HG03469 (cell line): ENCODE data around the gene SLC38A8.

Experiments
- ATAC-seq: cut with Tn5 transposase; IDR thresholded peaks from one replicate; pipeline ENCODE4 v1.9.1; 2021; ENCODE audit warnings: mild to moderate bottlenecking, moderate library complexity, moderate number of reproducible peaks; ENCODE audit not compliant: unreplicated experiment

The SLC38A8 gene

DNA sequence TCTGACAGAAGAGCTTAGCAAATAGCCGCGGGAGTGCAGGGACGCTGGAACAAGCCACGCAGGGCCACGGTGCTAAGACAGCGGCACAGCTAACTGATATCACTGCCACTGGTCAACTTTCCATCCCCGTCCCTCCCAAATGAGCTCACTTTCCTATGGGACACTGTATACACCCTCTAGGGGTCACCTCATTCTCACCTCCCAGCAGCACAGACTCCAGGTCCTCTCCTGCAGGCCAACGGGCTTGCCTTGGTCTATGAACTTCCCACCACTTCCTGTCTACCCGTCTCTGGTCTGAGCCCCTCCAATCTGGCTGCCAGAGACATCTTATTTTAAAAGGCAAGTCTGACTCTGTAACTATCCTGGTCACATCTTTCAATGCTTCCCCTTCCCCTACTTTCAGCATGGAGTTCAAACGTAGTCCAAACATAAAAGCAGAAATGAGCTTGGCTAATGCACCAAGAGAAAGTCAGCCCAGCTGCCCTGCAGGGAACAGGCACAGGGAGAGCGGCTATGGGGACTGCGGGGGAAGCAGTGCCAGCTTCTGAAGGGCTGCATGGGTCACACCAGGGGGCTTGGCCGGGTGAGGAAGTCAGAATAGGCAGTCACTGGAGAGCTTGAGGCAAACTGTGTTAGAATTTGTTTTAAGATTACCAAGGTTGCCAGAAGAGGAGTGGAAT is 26.3 kb upstream of the SLC38A8 start:
- ATAC-seq, result no peak

DNA sequence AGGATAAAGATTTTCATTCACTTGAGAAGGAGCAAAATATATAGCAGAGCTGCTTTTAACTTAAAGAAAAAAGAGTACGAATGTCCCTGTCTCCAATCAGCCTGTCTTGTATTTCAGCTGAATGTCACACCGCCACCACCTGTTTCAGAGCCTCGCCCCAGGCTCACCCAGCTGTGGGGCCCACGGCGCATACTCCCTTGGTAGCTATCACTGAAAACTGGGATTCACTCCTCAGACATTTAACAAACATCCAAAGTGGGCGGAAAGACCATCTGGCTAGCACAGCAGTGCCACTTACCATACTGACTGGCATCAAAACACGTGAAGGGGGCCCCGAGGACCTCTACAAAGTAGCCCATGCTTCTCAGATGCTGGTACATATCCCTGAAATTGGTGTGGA is 25.4 kb upstream of the SLC38A8 start:
- no peak for ATAC-seq

DNA sequence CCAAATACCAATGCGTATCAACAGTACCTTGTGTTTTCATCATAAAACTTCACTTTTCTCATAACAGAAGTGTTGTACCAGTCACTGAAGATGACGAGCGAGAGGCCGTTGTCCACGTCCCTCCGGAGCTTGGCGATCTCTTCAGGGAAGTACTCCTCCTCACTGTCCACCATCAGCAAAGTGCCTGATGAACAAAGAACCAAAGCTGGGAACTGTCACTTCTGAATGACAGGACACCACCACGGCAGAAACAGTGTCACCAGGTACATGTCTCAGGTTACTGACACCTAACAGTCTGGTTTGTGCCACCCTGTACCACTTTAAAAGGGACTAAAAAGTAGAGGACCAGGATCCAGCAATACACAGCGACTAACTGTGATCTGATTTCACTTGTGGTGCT is 25.0 kb upstream of the SLC38A8 start:
- no peak for ATAC-seq

DNA sequence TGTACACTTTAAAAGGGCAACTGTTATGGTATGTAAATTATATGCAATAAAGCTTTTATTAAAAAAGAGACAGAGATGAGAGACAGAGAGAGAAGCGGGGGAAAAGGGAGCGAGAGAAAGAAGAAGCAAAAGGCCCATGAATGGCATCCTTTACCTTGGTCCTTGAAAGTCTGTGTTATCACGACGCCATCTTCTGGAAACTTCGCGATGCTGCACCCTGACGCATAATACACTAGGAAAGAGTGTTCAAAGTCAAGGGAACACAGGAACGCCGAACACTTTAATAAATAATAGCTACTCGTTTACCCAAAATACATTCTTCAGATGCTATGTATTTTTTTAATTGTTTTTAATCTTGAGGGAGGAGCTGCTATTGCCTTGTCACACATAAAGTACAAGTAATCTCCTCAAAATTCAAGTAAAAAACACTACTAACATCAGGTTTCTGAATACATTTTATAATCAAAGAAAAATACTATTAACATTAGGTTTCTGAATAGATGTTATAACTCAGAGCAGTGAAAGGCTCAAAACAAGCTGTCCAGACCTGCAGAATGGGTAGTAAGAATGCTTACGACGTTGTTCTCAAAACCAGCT is 23.0 kb upstream of the SLC38A8 start:
- ATAC-seq, result no peak

DNA sequence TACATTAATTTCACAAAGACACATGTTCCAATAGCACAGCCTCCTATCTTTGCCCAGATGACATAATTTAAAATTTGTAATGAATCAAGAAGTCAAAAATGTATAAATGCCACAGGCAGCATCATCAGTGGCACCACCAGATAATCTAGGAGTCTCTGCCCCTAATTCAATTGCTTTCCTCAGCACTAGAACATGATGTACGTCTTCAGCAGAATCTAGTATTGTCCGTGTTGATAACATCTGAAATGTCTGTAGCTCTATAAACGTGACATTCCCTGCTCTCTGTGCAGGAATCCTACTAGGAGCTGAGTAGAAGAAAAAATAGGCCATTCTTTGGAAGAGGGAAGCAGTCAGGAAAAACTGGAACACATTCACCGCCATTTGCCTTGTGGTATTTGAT is 21.4 kb upstream of the SLC38A8 start:
- no peak for ATAC-seq

DNA sequence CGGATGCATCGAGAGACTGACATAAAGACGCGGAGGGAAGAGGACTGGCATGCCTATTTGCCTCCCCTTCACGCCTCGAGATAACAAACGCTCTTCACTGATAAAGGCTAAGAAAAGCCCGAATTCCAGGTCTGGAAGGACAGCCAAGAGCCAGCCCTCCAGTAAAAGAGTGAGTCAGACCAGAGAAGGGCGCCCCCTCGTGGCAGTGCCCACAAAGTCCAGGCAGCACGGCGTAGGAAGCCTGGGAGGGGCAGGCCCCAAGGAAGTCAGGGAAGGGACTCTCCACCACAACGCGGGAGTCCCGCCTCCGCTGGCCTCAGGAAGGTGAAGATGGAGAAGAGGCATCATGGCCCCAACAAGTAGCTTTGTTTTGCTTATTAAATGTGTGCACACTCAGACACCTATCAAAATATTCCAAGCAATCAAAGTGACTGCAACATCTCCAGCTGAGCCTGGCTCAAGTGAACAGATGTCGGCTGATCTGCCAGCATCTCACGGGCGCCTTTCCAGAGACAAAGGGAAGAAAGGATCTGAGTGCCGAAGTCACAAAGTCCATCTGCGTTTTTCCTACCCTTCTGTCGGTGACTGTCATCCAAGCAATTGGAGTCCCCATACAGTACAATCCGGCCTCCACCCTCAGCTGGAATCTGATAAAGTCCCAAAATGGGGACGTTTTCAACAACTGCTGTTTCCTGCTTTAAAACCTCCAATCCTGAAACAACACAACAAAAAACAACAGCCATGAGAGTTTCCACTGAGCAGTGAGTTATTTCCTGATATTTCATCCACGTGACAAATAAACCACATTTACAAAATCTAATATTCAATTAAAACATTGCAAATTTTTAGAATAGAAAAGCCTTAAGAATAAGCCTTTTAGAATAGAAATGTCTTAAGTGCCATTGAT is 20.4 kb upstream of the SLC38A8 start:
- ATAC-seq, result no peak

DNA sequence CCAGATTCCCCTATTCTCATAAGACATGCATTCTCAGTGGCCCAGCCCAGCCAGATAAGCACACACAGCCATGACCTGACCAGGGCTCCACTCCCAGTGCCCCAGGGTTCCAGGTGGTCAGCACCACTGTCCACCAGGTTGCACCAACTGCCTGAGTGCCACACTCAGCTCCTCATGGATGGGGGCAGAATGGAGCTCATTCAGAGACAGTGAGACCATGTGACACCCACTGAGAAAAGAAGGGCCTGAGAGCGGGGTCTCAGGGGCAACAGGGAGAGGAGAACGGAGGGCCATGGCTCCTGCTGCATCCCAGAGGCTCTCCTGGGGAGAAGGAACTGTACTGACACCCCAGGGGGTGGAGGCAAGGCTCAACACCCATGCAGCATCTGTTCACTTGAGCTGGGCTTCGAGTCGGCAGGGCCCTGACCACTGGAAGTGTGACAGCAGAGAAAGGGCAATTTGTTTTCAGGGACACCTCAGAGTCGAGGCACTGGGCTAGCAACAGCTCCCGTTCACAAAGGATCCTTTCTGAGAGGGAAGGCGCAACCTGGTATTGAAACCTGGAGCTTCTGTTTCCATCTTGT is 18.7 kb upstream of the SLC38A8 start:
- no peak for ATAC-seq

DNA sequence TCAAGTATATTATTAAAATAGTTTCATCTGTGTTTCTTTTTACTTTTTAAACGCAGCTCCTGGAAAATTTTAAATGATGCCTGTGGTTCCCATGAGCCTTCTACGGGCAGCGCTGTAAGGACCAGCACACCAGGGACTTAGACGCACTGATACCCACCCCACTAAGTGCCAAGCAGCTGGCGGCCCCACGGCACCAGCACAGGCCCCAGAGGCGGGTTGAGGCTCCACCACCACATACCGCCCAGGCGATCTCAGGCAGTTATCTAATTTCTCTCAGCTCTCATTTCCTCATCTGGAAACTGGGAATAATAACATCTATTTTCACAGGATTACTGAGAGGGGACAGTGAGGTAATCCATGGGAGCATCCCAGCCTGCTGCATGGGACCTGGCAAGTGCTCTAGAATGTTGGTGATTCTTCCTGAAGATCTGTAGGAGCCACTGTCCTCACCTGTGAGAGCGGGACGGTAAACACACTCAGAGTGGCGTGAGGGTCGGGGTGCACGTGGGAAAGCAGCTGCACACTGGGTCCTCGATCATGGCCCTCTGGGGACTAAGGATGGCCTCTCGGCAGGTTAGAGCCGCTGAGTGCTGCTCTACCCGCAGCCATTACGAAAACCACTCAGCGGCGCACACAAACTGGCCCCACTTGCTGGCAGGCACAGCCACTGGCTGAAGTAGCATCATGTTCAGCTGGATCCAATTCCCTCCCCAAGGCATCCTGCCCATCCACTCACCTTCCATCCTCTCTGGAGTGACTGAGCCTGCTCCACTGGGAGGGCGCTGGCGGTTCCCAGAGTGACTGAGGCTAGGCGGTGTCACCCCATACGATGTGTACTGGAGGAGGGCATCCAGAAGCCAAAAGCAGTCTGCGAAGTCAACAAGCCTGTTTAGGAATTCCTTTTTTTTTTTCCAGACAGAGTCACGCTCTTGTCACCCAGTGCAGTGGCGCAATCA is 17.6 kb upstream of the SLC38A8 start:
- no peak for ATAC-seq

DNA sequence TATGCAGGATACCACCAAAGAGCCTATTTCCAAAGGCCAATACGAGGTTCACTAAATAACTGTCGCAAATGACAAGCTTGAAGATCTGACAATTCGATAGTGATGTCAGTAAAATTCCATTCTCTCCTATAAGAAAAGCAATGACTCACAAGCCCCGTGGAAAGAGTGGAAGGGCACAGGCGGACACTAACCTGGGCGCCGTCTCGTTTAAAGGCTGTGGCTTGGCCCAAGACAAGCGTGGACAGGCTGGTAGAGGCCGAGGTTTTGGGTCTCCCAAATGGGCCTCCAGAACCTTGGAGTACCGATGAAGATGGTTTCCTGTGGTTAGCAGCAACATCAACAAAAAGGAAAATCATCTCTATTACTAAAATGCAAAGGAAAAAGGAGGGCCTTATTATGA is 16.5 kb upstream of the SLC38A8 start:
- ATAC-seq, result no peak

DNA sequence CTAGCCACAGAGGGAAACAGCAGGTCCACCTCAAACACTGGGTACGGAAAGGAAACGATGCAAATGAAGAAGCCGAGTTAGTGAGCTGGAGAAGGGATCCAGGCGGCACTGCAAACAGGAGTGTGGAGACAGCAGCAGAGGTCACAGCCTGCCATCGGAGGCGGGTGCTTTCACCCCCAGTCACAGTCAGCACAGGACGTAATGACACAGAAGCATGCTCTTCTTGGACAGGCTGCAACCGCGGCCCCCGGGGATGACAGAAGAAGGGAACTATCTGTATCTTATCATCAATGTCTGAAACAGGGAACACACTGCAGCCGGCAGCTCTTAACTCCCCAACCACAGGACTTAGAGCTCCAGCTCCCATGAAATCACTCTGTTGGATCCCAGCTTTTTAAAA is 16.1 kb upstream of the SLC38A8 start:
- ATAC-seq, result no peak

DNA sequence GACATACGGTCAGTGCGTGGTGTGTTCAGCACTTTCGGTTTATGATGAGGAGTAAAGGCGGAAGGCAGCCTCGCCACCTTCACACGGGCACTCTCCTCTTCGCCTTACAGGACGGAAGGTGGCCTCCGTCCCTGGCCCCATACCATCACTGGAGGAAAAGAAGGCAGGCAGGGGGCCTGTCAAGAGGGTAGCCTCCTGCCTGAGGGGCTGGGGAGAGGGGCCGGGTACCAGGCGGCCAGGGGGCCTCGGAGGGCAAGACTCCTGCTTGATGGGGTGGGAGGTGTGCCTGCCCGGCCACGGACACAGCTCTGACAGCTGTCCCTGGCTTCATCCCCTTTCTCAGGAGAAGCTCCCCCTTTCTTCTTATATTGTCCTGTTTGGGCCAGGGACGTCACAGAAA is 15.6 kb upstream of the SLC38A8 start:
- ATAC-seq, result no peak

DNA sequence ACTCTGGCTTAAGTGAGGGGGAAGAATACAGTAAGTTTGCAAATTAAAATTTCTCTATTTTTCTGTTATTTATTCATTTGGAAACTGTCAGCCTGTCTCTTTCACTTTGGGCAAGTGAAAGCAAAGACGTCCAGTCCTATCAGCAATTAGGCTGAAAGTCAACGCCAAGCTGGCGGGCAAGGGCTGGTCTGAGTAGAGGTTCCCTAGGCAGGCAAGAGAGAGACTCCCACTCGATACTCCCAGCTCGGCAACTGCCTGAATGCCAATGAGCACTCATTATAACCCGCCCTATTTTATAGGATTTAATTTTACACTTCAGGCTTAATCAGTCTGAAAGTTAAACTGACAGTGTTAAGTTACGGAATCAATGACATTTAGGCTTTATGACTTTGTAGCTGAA is 14.3 kb upstream of the SLC38A8 start:
- no peak for ATAC-seq

DNA sequence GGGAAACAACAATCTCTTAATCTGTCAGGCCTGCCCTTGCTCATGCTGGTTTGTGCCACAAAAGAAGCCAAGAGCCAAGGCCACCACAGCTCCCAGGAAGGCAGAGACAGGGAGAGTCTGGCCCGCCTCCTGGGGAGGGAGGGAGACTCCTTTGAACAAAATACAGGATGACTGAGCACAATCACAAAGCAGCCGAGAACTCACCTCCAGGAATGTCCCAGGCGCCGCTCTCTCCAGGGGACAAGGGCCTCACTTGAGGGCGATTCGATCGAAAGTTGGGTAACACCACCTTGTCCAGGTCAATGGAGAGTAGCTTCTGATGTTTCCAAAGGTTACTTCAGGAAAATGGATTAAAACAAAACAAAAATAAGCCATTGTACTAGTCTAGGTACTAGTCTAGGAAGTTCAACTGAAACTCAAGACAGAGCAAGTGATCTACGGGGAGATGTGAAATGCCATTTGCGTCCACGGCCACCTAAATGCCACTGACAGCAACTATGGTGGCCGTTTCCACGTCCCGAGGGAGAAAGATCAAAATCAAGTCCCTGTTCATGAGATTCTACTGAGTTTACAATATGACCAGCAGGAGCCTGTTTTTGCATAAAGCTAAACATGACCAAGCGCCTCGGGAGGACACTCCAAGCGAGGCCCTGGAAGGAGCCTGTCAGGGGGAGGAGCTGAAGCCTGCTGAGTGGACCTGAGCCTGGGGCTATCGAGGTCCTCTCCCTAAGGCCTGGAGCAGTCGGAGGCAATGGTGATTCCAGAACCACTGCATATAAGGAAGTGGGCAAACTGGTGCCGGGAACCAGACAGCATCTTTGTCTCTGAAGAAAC is 13.4 kb upstream of the SLC38A8 start:
- no peak for ATAC-seq

DNA sequence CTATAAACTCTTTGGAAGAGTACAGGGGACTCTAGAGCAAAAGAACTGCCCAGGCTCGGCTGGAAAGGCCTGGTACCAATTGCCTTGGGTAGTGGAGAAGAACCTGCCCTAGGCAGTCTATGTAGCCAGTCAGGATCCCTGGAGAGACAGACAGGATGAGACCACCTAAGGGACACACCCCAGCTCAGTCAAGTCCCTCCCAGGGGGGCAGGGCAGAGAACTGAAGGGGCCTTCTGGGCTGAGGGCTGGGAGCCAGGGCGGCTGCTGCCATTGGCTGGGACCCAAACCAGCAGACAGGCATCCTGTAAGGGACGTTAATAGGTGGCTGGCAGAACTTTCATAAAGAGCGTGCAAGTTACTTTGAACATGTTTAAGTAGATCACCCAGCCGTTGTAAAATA is 12.8 kb upstream of the SLC38A8 start:
- ATAC-seq, result no peak

DNA sequence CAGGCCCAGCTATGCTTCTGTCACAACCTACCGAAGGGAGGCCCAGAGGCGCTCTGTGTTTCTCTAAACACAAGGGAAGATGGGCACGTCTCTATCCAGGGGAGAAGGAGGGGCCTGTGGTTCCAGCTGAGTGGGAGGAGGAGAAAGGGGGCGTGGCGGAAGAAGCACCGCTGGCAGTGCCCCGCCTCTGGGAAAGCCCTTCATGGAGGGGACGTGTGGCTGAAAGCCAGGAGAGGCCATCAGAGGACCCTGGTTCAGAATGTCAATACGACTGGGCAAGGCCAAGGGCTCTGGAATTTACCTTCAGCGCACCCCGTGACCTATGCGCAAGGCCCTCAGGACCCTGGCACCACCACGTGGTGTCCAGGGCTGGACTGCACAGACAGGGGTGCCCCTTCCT is 12.3 kb upstream of the SLC38A8 start:
- no peak for ATAC-seq

DNA sequence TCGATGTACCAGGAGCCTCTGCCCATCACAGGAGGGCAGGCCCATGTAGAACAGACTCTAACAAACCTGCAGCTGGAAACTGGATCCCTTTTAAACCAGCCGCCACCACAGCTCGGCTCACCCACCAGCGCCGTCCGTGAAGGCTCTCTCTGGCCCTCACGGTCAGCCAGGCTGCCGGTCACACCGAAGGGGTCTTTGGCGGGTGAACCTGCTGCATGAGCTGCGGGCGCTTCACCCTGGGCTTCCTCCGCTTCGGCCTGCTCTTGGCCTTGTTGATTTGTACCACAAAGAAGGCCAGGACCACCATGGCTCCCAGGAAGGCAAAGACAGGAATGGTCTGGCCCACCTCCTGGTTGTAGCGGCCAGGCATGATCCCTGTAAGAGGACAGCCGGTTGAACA is 11.7 kb upstream of the SLC38A8 start:
- ATAC-seq, result no peak

DNA sequence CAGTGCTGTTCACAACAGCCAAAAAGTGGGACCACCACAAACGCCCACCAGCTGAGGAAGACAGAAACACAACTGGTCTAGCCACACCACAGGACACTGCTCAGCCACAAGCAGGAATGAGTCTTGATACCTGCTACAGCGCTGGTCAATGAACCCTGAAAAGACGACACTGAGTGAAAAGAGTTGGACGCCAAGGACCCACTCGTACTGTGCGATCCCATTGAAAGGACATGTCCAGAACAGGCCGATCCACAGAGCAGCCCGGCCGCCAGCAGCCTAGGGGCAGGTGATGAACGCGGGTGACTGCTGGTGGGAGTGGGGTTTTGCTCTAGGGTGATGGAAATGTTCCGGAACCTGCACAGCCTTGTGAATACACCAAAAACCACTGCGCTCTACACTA is 10.6 kb upstream of the SLC38A8 start:
- no peak for ATAC-seq

DNA sequence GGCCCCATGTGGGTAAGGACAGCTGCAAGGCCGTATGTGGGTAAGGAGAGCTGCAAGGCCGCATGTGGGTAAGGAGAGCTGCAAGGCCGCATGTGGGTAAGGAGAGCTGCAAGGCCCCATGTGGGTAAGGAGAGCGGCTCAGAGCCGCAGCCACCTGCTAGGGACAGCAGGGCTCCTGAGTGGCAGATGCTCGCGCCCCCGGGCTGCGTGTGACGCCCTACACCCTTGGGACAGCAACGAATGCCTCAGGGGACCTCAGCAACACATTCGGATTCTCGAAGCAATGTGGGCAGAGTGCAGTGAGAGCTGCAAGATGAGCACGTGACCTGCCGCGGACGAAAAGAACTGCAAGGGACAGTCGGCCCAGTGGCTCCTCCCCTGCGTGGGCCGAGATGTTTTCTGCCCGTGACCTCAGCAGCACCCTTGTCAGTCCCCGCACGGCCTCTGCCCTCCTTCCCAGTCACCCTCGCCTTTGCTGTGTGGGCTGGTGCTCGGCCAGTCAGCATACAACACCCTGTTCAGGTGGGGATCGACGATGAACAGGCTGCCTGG is 9.6 kb upstream of the SLC38A8 start:
- ATAC-seq, result no peak

DNA sequence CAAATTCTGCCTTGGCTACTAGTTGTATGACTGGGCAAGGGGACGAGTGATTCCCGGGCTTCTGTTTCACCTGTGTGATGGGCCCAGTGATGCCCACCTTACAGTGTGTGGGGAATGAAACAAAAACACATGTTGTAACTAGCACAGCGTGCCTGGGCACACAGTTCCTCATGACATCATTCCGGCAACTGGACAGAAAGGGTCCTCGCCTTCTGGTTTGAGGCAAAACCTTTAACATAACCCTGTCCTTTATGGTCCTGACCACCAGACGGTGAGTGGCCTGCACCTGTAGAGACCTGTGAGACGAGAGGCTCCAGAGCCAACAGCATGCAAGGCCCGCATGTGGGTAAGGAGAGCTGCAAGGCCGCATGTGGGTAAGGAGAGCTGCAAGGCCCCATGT is 7.7 kb upstream of the SLC38A8 start:
- ATAC-seq, result no peak
